Astrocyte (in vitro differentiated cells and primary cell): ENCODE data around the gene SSMEM1.

ENCODE experiments used
- CTCF ChIP-seq: IDR thresholded peaks from 2 replicates; pipeline ENCODE4 v1.5.1; 2011; ENCODE audit warnings: low read depth, mild to moderate bottlenecking, inconsistent platforms, low read length, moderate library complexity; ENCODE audit not compliant: insufficient read depth
- EZH2 ChIP-seq: IDR thresholded peaks from 2 replicates; pipeline ENCODE4 v1.6.1; 2012; ENCODE audit warnings: mild to moderate bottlenecking, low read length, inconsistent platforms; ENCODE audit not compliant: insufficient read depth

GRCh38 chr7:130256704-130257103, 49.0 kb downstream of the SSMEM1 start:
- no peak for TF ChIP-seq EZH2
- TF ChIP-seq CTCF: no peak
